Thyroid gland (tissue), 4 donors: ENCODE measurements around the gene CFAP20DC.

ENCODE experiments used
- CTCF ChIP-seq, 6 experiments: fragments of 200-600 bp in 3 of 6; fragments of 450-650 bp in 3 of 6; sonication (generic) in 3 of 6; IDR thresholded peaks; one replicate each; pipeline ENCODE4 v1.5.1; 2016 to 2019; ENCODE audit warnings: antibody characterized with exemption in 6 of 6, mild to moderate bottlenecking in 2 of 6, inconsistent platforms in 1 of 6, moderate library complexity in 1 of 6
- POLR2A ChIP-seq, 2 donors: fragments of 450-650 bp; IDR thresholded peaks; one replicate each; pipeline ENCODE4 v1.6.1; 2017; ENCODE audit warnings: antibody characterized with exemption in 2 of 2, mild to moderate bottlenecking in 2 of 2, moderate library complexity in 1 of 2

GRCh38 chr3:58989163-58989562, 60.7 kb downstream of the CFAP20DC start:
- TF ChIP-seq POLR2A (IDR thresholded peaks at IDR 0.05) (no peak), CTCF (IDR thresholded peaks at IDR 0.05) (no peak)
